GM19455 (cell line): ENCODE results near the gene SERPINB1.

Experiments used
- ATAC-seq: cut with Tn5 transposase; IDR thresholded peaks from one replicate; pipeline ENCODE4 v1.9.1; 2021; ENCODE audit not compliant: unreplicated experiment

The SERPINB1 gene

DNA sequence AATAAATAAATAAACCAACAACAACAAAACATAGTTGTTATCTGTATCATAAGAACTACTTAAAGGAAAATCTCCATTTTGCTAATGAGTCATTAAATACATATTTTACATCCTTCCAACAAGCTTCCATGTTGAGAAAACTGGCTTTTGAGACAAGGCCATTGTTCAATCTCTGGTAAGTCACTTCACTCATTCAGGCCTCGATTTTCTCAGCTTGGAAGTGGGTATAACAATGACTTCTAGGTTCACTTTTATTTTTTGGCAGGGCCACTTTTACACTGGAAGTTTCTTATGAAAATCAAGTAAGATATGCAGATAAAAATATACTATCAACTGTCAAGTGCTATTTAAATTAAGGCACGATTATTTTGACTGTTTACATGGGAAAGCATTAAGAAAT lies 46.5 kb downstream of the SERPINB1 start:
- ATAC-seq: no peak

- no peak for ATAC-seq
Observed at GRCh38 chr6:2794171-2794730, 47.4 kb downstream of the SERPINB1 start.

GRCh38 chr6:2793534-2794151 lies 48.0 kb downstream of the SERPINB1 start:
- ATAC-seq: no peak

GRCh38 chr6:2792330-2793110 lies 49.1 kb downstream of the SERPINB1 start:
- ATAC-seq: no peak

DNA sequence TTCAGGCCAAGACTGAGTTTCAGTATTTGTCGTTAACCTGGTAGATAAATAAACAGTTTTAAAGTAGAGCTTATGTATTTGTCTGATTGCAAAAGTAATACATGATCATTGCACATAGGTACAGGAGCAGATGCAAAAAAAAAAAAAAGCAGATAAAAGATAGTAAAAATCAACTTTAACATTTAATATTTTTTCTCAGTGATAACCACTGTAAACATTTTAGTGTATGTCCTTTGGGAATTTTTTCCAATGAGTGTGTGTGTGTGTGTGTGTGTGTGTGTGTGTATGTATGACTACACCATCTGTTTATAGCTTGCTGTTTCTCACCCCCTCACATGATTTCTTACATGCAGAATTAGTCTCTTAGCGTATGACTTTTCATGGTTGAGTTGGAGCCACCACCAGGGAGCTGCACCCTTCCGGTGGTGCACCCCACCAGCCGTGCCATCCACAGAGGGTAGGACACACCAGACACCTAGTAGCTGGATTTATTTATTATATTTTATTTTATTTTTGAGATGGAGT lies 50.2 kb downstream of the SERPINB1 start:
- no peak for ATAC-seq

GRCh38 chr6:2790588-2791449 lies 50.8 kb downstream of the SERPINB1 start:
- ATAC-seq: peak; percentile 57

DNA sequence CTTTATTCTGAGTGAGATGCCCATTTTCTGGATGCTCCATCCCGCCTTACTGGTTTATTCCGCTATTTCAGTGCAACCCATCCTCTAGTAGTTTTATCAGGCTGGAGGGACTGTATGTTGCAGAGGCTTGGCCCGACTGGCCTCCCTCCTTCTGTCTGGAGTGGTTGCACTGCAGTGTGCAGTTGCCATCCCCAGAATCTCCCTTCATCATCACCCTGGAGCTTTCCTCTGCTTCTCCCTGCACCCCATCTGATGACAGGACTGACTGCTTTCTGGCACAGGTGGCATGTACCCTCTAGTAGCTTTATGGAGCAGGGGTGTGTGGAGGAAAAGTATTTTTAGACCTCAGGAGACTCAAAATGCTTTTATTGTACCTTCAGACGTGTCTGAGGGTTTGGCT lies 55.4 kb downstream of the SERPINB1 start:
- ATAC-seq: no peak

GRCh38 chr6:2784930-2785329 lies 56.7 kb downstream of the SERPINB1 start:
- no peak for ATAC-seq

DNA sequence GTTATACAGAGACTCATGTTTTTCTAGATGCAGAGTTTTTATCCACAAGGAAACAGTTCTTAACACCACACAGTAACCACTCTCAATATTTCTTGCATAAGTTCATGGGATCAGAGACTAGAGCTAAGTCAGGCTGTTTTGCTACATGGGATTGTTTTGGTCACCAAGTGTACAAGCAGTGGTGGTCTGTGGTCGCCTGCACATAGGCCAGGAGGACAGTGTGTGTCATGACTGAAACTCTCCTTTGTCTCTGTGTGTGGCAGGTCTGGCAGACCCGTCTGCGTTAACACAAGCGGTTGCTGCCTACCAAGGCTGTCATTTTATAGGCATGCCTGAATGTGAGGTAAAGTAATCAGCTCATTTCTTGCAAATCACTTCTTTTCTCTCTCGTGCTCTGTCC lies 57.6 kb downstream of the SERPINB1 start:
- ATAC-seq: no peak

- ATAC-seq: no peak
Observed at GRCh38 chr6:2783188-2783963, 58.3 kb downstream of the SERPINB1 start.

DNA sequence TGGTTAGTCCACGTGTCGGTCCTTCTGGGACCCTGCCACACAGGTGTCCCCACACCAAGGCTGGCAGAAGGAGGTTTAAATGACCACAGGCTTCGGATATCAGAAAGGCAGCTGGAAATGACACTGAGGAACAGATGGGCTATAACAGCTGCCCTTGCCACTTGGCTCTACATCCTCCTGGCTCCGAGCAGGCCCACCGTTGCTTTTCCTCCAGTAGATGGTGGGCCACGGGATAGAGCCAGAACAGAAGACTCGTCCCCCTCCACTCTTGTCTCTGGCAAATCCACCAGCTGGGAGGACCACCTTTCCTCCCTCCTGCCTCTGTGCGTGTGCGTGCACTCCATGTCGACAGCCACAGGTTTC lies 58.9 kb downstream of the SERPINB1 start:
- ATAC-seq: no peak

GRCh38 chr6:2782356-2782708 lies 59.3 kb downstream of the SERPINB1 start:
- no peak for ATAC-seq
